MM.1S (cell line): ENCODE results near the gene COPS8.

ENCODE experiments used
- DNase-seq: peaks from one replicate; pipeline ENCODE4 v3.0.0-alpha.2; 2015
- H2AFZ ChIP-seq: fragments of 300-600 bp; sonication (generic); 2 replicates; pipeline ENCODE4 v1.6.0; 2016; ENCODE audit warnings: antibody characterized with exemption, low read length
- H3F3A ChIP-seq: fragments of 300-600 bp; sonication (generic); 2 replicates; pipeline ENCODE4 v1.6.1; 2016; ENCODE audit warnings: mild to moderate bottlenecking, antibody characterized with exemption, low read length, moderate library complexity, mixed read lengths; ENCODE audit not compliant: insufficient read depth
- H3K27ac ChIP-seq: fragments of 300-600 bp; sonication (generic); 2 replicates; pipeline ENCODE4 v1.5.1; 2016; ENCODE audit warnings: mild to moderate bottlenecking, low read length
- H3K27me3 ChIP-seq: fragments of 300-600 bp; sonication (generic); replicated peaks from 2 replicates; pipeline ENCODE4 v1.6.0; 2016; ENCODE audit warnings: low read length; ENCODE audit not compliant: insufficient read depth
- H3K36me3 ChIP-seq: fragments of 300-600 bp; sonication (generic); replicated peaks from 2 replicates; pipeline ENCODE4 v1.6.1; 2016; ENCODE audit warnings: mild to moderate bottlenecking, low read length, mixed read lengths; ENCODE audit not compliant: insufficient read depth
- H3K4me1 ChIP-seq: fragments of 300-600 bp; sonication (generic); 2 replicates; pipeline ENCODE4 v1.6.1; 2016; ENCODE audit warnings: low read length, mixed read lengths
- H3K4me2 ChIP-seq: fragments of 300-600 bp; sonication (generic); 2 replicates; pipeline ENCODE4 v1.6.0; 2016; ENCODE audit warnings: low read depth, low read length
- H3K4me3 ChIP-seq: fragments of 300-600 bp; sonication (generic); 2 replicates; pipeline ENCODE4 v1.5.1; 2016; ENCODE audit warnings: low read length, mixed read lengths
- H3K79me2 ChIP-seq: fragments of 300-600 bp; sonication (generic); 2 replicates; pipeline ENCODE4 v1.6.1; 2016; ENCODE audit warnings: mixed run types, low read length, mixed read lengths
- H3K9ac ChIP-seq: fragments of 300-600 bp; sonication (generic); 2 replicates; pipeline ENCODE4 v1.6.1; 2016; ENCODE audit warnings: low read length, mixed read lengths
- H3K9me2 ChIP-seq: fragments of 300-600 bp; sonication (generic); replicated peaks from 2 replicates; pipeline ENCODE4 v1.6.1; 2016; ENCODE audit warnings: mild to moderate bottlenecking, low read length, mixed read lengths; ENCODE audit not compliant: insufficient read depth
- H3K9me3 ChIP-seq: fragments of 300-600 bp; sonication (generic); replicated peaks from 2 replicates; pipeline ENCODE4 v1.6.1; 2016; ENCODE audit warnings: mild to moderate bottlenecking, low read length, mixed read lengths; ENCODE audit not compliant: insufficient read depth
- H4K20me1 ChIP-seq: fragments of 300-600 bp; sonication (generic); 2 replicates; pipeline ENCODE4 v1.6.1; 2016; ENCODE audit warnings: mild to moderate bottlenecking, low read length, moderate library complexity, mixed read lengths; ENCODE audit not compliant: insufficient read depth
- EZH2 ChIP-seq: fragments of 300-600 bp; sonication (generic); optimal IDR thresholded peaks from 2 replicates; pipeline ENCODE3; 2017; ENCODE audit warnings: low read depth, mild to moderate bottlenecking, antibody characterized with exemption, low read length, mixed read lengths
- EZH2phosphoT487 ChIP-seq: fragments of 300-600 bp; sonication (generic); IDR thresholded peaks from 2 replicates; pipeline ENCODE4 v1.6.1; 2018; ENCODE audit warnings: antibody characterized with exemption, low read length
- TF ChIP-seq, protein P1 (sequence below): fragments of 300-600 bp; sonication (generic); IDR thresholded peaks from 2 replicates; pipeline ENCODE4 v1.5.1; 2016; ENCODE audit warnings: antibody characterized with exemption, low read length, mixed read lengths

COPS8 gene

DNA sequence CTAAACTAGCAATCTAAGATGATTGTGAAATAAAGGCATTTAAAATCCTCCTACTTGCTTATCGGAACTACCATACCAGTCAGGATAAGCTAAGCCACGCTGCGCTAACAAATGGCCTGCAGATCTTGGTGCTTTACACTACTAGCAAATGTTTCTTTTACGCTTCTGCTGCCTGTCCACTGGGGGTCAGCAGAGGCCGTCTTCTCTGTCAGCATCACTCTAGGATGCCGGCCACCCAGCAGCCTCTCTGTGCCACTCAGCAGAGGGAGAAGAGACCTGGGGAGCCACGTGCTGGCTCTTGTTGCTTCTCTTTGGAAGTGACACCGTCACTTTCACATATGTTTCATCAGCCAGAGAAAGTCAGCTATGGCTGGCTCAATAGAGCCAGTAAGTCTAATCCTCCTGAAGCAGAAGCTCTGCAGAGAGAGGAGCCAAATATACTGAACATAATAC is 36.6 kb downstream of the COPS8 start:
- H2AFZ ChIP-seq = peak overlapping the region; percentile 58
- H3K4me2 ChIP-seq = peak overlapping the region; percentile 16; the same call in 1 of the 2 replicates
- H3K4me1 ChIP-seq = 0 out of 2 replicates have a peak, but pooled peaks cover 3% of the 10 kb centered on the region
- H3K4me3 ChIP-seq = no peak overlapping the region
- H3K79me2 ChIP-seq = no peaks in the 10 kb centered on the region
- no peak overlapping the region for H3K27ac ChIP-seq
- no peaks in the 10 kb centered on the region for H3K9me2 ChIP-seq
- no peak for TF ChIP-seq EZH2phosphoT487
- TF ChIP-seq, protein P1, sequence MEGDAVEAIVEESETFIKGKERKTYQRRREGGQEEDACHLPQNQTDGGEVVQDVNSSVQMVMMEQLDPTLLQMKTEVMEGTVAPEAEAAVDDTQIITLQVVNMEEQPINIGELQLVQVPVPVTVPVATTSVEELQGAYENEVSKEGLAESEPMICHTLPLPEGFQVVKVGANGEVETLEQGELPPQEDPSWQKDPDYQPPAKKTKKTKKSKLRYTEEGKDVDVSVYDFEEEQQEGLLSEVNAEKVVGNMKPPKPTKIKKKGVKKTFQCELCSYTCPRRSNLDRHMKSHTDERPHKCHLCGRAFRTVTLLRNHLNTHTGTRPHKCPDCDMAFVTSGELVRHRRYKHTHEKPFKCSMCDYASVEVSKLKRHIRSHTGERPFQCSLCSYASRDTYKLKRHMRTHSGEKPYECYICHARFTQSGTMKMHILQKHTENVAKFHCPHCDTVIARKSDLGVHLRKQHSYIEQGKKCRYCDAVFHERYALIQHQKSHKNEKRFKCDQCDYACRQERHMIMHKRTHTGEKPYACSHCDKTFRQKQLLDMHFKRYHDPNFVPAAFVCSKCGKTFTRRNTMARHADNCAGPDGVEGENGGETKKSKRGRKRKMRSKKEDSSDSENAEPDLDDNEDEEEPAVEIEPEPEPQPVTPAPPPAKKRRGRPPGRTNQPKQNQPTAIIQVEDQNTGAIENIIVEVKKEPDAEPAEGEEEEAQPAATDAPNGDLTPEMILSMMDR = peak; percentile 56
- peak; percentile 72 for DNase-seq
- no peaks in the 10 kb centered on the region for H3F3A ChIP-seq
- H4K20me1 ChIP-seq = no peaks in the 10 kb centered on the region
- H3K36me3 ChIP-seq = no peaks in the 10 kb centered on the region
- H3K9ac ChIP-seq = peak overlapping the region; percentile 14; the same call in 1 of the 2 replicates
- H3K9me3 ChIP-seq = no peaks in the 10 kb centered on the region
- H3K27me3 ChIP-seq = no peaks in the 10 kb centered on the region

GRCh38 chr2:237124820-237125219 is 39.1 kb downstream of the COPS8 start:
- no peak overlapping the region for H3K4me3 ChIP-seq
- no peaks in the 10 kb centered on the region for H3K79me2 ChIP-seq
- no peaks in the 10 kb centered on the region for H3K36me3 ChIP-seq
- no peaks in the 10 kb centered on the region for H3K27me3 ChIP-seq
- H3K4me2 ChIP-seq = no peak overlapping the region
- TF ChIP-seq EZH2 = no peak
- no peak for TF ChIP-seq EZH2phosphoT487
- TF ChIP-seq, protein P1 = no peak
- no peaks in the 10 kb centered on the region for H3K9me3 ChIP-seq
- H2AFZ ChIP-seq = no peak overlapping the region
- H3K27ac ChIP-seq = no peak overlapping the region
- H3K9ac ChIP-seq = no peak overlapping the region
- no peaks in the 10 kb centered on the region for H3F3A ChIP-seq
- no peak for DNase-seq
- no peaks in the 10 kb centered on the region for H4K20me1 ChIP-seq
- H3K4me1 ChIP-seq = 0 out of 2 replicates have a peak, but pooled peaks cover 3% of the 10 kb centered on the region
- no peaks in the 10 kb centered on the region for H3K9me2 ChIP-seq

GRCh38 chr2:237125967-237126366 is 40.3 kb downstream of the COPS8 start:
- Histone ChIP-seq H3K9me3 (no peaks in the 10 kb centered on the region), H3K4me1 (0 out of 2 replicates have a peak, but pooled peaks cover 3% of the 10 kb centered on the region), H2AFZ (no peak overlapping the region), H3K79me2 (no peaks in the 10 kb centered on the region), H3K4me2 (no peak overlapping the region), H4K20me1 (no peaks in the 10 kb centered on the region), H3K36me3 (no peaks in the 10 kb centered on the region), H3K9me2 (no peaks in the 10 kb centered on the region), H3K4me3 (no peak overlapping the region), H3K27ac (no peak overlapping the region), H3F3A (no peaks in the 10 kb centered on the region), H3K9ac (no peak overlapping the region), H3K27me3 (no peaks in the 10 kb centered on the region)
- no peak for TF ChIP-seq EZH2phosphoT487
- no peak for TF ChIP-seq EZH2
- TF ChIP-seq, protein P1 = no peak
- DNase-seq = no peak
